Activated T-cell treated with anti-CD3 and anti-CD28 coated beads, Interleukin-2, amount 50 U/mL, for 1 hour (primary cell): Measurements from ENCODE around the gene ITIH3.

Source experiments
- DNase-seq: peaks from one replicate; pipeline ENCODE4 v3.0.0-alpha.2; 2020

Gene ITIH3

GRCh38 chr3:52845691-52846431, 51.3 kb downstream of the ITIH3 start:
- DNase-seq, result peak; percentile 44

- no peak for DNase-seq
Observed at GRCh38 chr3:52846432-52846965, 51.9 kb downstream of the ITIH3 start.

GRCh38 chr3:52847241-52847640, 52.6 kb downstream of the ITIH3 start:
- no peak for DNase-seq

- no peak for DNase-seq
Observed at GRCh38 chr3:52847726-52848125, 53.1 kb downstream of the ITIH3 start.

- DNase-seq, result no peak
Observed at GRCh38 chr3:52848617-52849016, 54.0 kb downstream of the ITIH3 start.

- DNase-seq, result no peak
Observed at GRCh38 chr3:52849656-52850055, 55.1 kb downstream of the ITIH3 start.

- peak; percentile 34 for DNase-seq
Observed at GRCh38 chr3:52851348-52851747, 56.8 kb downstream of the ITIH3 start.

- no peak for DNase-seq
Observed at GRCh38 chr3:52852419-52852818, 57.8 kb downstream of the ITIH3 start.

- no peak for DNase-seq
Observed at GRCh38 chr3:52854013-52854412, 59.4 kb downstream of the ITIH3 start.

GRCh38 chr3:52856666-52857065, 62.1 kb downstream of the ITIH3 start:
- no peak for DNase-seq

GRCh38 chr3:52857133-52857532, 62.5 kb downstream of the ITIH3 start:
- DNase-seq, result no peak

- DNase-seq, result no peak
Observed at GRCh38 chr3:52857864-52858263, 63.3 kb downstream of the ITIH3 start.
